Measurements from ENCODE around the gene TCF21. TPM values are rescaled to one million over a fixed set of nuclear protein-coding genes. Genes with fewer than 3 reads are reported as not detected.

Gene TCF21
- total RNA-seq, result 19.0 and 27.4 TPM in 2 replicates

DNA sequence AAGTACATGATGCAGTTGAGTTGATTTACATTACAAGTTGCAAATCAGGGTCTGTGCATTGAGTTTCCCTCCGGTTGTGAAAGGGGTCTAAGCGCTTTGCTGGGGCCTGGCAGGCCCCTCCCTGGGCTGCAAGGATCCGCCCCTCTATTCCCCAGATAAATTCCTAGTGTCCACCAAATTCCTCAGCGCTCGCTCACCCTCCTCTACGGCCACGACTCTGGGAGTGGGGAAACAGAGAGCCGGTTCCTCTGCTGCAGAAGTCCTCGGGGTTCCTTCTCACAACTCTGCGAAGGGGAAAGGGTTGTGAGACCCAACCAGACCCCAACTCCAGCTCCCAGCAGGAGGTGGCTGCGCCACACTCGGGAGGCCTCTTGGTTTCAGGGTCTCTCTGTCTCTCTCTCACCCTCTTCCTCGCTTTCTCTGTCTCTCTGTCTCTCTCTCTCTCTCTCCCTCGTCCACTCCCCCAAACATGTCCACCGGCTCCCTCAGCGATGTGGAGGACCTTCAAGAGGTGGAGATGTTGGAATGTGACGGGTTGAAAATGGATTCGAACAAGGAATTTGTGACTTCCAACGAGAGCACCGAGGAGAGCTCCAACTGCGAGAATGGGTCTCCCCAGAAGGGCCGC, at the start of gene TCF21:
TSS of gene TCF21 (plus strand) at position 185 of the 628 bp plus-strand sequence. CDS start at position 470, 285 bp downstream.

Other genes starting within 250 kb of the TCF21 start
- gene TBPL1, start 64.1 kb downstream of the TCF21 start, total RNA-seq, result 15.2 and 18.7 TPM in 2 replicates
- 4.6 and 5.9 TPM in 2 replicates for gene SLC2A12, start 163.5 kb downstream of the TCF21 start, total RNA-seq

Data from smooth muscle cell of bladder (primary cell).